ENCODE results near the gene LCN10.
A peak's percentile ranks its signal among the peaks of the same experiment; 100 is the strongest.

The LCN10 gene

GRCh38 chr9:136700959-136701667 lies 41.6 kb downstream of the LCN10 start:
- DNase-seq (ENCODE audit: low spot score): no peak

DNA sequence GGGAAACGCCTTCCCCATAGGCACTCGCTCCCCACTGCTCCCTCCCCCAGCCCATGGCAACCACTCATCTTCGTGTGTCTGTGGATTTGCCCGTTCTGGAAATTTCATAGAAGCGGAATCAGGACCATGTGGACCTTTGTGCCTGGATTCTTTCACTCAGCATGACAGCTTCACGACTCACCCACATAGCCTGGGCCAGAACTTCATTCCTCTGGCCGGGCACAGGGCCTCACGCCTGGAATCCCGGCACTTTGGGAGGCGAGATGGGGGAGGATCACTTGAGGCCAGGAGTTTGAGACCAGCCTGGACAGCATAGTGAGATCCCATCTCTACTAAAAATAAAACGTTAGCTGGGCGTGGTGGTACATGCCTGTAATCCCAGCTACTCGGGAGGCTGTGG lies 42.4 kb downstream of the LCN10 start:
- DNase-seq (ENCODE audit: low spot score): no peak

GRCh38 chr9:136698635-136699246 lies 44.0 kb downstream of the LCN10 start:
- no peak for DNase-seq (ENCODE audit: low spot score)

DNA sequence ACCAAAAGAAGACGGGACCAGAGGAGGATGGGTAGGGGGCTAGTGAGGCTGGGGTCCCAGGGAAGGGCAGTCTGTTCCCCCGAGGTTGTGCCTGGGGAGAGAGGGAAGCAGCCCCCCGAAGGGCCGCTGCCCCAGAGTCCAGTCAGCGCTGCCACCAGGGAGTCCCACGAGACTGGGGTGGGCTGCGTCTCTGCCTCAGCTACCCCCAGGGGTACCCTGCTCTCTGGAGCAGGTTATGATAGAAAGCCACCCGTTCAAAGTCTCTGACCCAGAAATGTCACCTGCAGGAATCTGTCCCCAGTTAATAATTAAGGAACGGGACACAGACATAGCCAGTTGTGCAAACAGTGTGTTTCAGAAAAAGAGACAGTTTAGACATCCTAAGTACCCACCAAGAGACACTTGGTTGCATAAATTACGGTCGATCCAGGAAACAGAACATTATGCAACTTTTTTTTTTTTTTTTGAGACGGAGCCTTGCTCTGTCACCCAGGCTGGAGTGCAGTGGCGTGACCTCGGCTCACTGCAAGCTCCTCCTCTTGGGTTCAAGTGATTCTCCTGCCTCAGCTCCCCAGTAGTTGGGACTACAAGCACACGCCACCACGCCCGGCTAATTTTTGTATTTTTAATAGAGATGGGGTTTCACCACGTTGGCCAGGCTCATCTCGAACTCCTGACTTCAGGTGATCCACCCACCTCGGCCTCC lies 44.8 kb downstream of the LCN10 start:
- DNase-seq (ENCODE audit: low spot score): no peak

GRCh38 chr9:136697146-136697820 lies 45.5 kb downstream of the LCN10 start:
- DNase-seq (ENCODE audit: low spot score): no peak

- no peak for DNase-seq (ENCODE audit: low spot score)
Measured at GRCh38 chr9:136696502-136696901, 46.2 kb downstream of the LCN10 start.

- no peak for DNase-seq (ENCODE audit: low spot score)
Measured at GRCh38 chr9:136695955-136696354, 46.8 kb downstream of the LCN10 start.

- no peak for DNase-seq (ENCODE audit: low spot score)
Measured at GRCh38 chr9:136695435-136695895, 47.3 kb downstream of the LCN10 start.

DNA sequence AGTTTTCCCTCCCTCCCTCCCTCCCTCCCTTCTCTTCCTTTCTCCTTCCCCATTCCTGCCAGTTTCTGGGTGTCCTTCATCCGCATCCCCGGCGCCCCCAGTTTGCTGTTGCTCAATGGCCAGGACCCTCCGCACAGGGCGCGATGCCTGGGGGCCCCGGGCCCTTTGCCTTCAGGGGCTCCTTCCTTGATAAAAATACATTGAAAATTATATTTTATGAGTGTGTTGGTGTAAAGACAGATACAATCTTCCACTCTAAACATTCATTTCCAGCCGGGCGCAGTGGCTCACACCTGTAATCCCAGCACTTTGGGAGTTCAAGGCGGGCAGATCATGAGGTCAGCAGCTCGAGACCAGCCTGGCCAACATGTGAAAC lies 47.9 kb downstream of the LCN10 start:
- no peak for DNase-seq (ENCODE audit: low spot score)

DNA sequence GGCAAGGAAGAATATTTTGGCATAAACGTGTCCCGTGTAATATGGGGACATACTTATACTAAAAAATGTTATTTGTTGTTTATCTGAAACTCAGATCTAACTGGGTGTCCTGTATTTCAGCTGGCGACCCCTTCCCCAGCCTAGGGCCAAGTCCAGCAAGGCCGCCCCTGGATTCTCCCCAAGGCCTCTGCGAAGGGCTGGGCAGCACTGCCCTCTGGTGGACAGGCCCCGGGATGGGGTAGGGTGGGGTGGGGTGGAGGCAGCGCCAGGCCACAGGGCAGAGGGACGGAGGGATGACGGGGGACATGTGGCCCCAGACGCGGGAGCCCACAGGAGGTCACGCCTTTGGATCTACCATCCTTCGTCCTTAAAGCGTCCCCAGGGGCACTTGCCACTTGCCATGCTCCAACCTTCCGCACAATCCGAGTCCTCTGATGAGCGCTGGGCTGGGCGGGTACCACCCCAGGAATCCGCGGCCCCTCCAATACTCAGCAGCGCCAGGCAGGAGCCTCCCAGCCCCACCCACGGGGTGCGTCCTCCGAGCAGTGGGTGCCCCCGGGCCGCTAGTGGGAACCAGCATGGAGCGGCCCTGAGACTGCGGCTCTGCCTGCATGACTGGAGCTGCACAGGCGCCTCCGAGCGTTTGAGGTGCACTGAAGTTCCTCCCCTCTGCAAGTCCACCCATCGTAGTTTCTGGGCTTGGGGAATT lies 48.4 kb downstream of the LCN10 start:
- peak; percentile 85 for DNase-seq (ENCODE audit: low spot score)

GRCh38 chr9:136693490-136694162 lies 49.1 kb downstream of the LCN10 start:
- no peak for DNase-seq (ENCODE audit: low spot score)

- no peak for DNase-seq (ENCODE audit: low spot score)
Measured at GRCh38 chr9:136693135-136693489, 49.6 kb downstream of the LCN10 start.

DNA sequence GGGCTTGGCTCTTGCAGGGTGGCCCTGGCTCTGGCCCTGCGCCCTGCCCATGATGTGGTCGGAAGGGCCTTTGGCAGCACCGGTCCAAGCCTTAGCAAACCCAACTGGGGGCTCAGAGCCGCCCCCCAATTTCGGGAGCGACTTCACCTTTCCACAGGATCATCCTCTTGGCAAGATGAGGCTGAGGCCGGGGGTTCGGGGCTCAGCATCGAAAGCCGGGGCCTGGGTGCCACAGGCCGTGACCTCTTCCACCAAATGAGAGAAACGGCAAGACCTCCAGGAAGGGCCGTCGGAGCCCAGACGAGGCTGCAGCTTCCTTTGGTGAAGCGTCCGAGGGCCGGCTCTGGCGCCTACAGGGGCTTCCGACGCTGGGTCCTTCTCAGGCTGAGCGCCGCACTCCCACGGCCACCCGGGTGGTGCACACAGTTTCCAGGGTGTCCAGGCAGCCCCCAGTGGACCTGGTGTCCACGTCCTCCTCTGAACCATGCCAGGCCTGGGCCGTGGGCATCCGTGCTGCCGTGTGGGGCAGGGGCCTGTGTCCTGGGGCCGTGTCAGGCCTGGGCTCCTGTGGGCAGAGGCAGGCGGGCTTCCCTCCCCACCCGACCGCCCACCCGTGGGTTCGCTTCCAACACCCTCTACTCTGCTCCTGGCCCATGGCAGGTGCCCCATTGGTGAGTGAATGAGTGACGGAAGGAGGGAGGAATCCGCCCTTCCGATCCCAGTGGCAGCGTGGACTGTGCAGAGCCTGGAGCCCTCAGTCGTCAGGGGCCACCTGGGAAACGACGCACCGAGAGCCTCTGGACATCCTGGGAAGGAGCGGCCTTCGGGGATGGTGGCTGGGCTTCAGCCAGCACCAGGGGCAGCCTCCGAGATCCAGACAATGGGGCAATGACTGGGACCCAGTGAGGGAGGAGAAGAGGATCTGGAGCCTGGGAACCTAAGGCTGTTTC lies 50.3 kb downstream of the LCN10 start:
- no peak for DNase-seq (ENCODE audit: low spot score)

DNA sequence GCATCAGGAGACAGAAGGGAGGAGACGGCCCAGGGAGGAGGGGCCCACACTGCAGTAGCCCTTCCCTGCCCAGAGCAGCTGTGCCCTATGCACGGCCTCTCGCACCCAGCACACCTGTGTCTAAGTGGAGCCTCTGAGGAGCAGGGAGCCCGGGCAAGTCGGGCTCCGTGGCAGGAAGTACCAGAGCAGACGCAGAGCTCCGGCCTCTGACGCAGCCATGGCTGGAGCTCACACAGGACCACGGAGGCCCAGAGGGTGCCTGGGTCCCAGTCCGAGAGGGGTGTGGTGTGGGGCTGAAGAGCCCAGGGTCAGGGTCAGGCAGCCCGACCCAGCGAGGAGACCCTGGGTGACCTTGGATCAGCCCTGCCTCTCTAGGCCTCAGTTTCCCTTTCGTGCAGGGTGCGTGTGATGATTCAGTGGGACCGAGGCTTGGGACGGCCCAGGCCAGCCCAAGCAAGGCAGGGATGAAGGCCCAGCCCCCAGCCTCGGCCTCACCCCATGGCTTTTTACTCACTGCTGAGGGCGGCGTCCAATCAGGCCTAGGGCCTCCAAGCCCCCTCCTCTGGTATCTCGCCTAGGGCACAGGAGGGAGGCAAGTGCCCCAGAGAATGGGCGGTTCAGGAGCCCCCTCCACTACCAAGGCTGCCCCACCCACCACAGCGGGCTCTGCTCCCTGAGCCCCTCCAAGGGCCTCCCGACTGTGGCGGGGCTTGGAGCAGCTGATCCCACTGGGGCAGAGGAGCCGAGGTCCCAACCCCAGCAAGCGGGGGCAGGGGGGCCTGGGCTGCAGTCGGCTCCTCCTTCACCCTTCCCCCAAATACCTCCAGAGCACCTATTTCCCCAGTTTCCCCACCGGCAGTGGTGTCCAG lies 51.2 kb downstream of the LCN10 start:
- DNase-seq (ENCODE audit: low spot score): no peak

DNA sequence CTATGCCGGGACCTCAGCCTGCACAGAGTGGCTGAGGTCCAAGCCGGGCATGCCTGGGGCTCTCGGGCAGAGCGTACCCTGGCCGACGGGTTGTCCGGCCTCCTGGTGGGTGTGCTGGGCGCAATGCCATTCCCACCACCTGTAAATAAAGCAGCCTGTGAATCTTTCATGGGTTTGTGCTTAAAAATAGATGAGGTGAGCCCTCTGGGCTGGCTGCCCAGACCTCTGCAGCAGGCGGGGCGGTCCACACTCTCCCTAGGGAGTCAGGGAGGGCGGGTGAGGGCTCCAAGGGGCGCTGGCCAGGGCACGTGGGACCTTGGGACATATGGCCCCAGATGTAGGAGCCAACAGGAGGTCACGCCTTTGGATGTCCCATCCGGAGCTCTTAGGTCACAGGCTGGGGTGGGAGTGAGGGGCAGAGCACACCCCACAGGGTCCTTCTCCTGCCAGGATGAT lies 51.9 kb downstream of the LCN10 start:
- no peak for DNase-seq (ENCODE audit: low spot score)

DNA sequence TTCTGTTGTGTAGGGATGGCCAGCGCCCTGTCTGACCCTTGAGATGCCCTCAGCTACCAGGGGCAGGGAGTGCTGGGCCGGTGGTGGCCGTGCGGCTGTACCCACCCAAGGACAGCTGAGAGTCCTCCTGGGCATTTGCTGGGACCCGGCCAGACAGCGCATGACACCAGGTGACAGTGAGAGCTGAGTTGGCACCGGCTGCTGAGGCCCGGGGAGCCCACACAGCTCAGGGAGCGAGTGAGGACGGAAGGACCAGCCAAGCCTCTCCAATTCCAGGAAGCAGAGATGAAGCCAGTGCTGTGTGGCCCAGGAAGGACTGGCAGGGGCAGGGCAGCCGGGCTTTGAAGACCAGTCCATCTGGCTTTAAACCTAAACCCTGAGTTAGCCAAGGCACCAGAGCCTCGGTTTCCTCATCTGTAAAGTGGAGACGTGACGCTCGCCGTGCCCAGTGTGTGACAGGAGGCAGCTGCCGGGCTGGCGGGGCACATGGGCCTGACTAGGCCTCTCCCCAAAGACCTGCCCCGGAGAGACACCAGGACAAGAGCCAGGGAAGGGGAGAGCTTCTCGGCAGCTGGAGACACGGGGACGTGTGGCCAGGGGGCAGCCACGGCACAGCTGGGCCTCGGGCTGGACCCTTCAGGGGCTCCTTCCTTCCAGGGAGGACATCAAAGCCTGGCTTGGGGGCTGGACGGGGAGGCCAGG lies 52.5 kb downstream of the LCN10 start:
- no peak for DNase-seq (ENCODE audit: low spot score)

DNA sequence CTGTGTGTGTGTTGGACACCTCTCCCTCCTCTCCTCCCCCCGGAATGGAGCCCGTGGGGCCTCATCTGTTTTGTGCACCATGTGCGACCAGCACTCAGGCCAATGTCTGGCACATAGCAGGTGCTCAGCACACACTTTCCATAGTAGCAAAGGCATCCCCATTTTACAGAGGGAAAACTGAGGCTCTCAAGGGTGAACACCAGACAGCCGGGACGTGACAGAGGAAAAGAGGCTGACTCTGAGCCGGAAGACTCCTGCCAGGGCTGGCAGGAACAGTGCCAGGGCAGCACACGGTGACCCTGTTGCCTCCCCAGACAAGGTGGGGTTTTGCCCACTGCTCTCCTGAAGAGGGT lies 53.7 kb downstream of the LCN10 start:
- DNase-seq (ENCODE audit: low spot score): no peak

GRCh38 chr9:136688274-136689107 lies 54.2 kb downstream of the LCN10 start:
- no peak for DNase-seq (ENCODE audit: low spot score)
